Hepatocyte (in vitro differentiated cells): ENCODE data around the gene KRTAP9-3. TPM values are rescaled to one million over a fixed set of nuclear protein-coding genes. Genes with fewer than 3 reads are reported as not detected.
"Not testable (repeated sequence)": the region's sequence is repeated elsewhere in the genome, so short reads cannot be mapped to it uniquely, and the experiment has no call there.

Experiments used
- DNase-seq: peaks from one replicate; pipeline ENCODE4 v3.0.0-alpha.2; 2016; ENCODE audit warnings: low spot score
- H2AFZ ChIP-seq: fragments of 200-600 bp; sonication (generic); 2 replicates; pipeline ENCODE4 v1.6.0; 2016; ENCODE audit warnings: antibody characterized with exemption, mild to moderate bottlenecking
- H3K27ac ChIP-seq: fragments of 200-600 bp; sonication (generic); 2 replicates; pipeline ENCODE4 v1.5.1; 2016; ENCODE audit warnings: mild to moderate bottlenecking
- H3K27me3 ChIP-seq: fragments of 200-600 bp; sonication (generic); 2 replicates; pipeline ENCODE4 v1.6.1; 2016
- H3K36me3 ChIP-seq: fragments of 200-600 bp; sonication (generic); replicated peaks from 2 replicates; pipeline ENCODE4 v1.5.1; 2016; ENCODE audit warnings: low read depth; ENCODE audit not compliant: insufficient read depth
- H3K4me1 ChIP-seq: fragments of 200-600 bp; sonication (generic); 2 replicates; pipeline ENCODE4 v1.5.1; 2016; ENCODE audit warnings: mild to moderate bottlenecking, moderate library complexity; ENCODE audit not compliant: insufficient read depth
- H3K4me2 ChIP-seq: fragments of 200-600 bp; sonication (generic); 2 replicates; pipeline ENCODE4 v1.6.0; 2016
- H3K4me3 ChIP-seq: fragments of 200-600 bp; sonication (generic); 2 replicates; pipeline ENCODE4 v1.5.1; 2016; ENCODE audit warnings: mild to moderate bottlenecking
- H3K79me2 ChIP-seq: fragments of 200-600 bp; sonication (generic); 2 replicates; pipeline ENCODE4 v1.6.0; 2017; ENCODE audit warnings: mild to moderate bottlenecking
- H3K9me2 ChIP-seq: fragments of 200-600 bp; sonication (generic); replicated peaks from 2 replicates; pipeline ENCODE4 v1.6.0; 2017; ENCODE audit warnings: mild to moderate bottlenecking; ENCODE audit not compliant: insufficient read depth
- H3K9me3 ChIP-seq: fragments of 200-600 bp; sonication (generic); 2 replicates; pipeline ENCODE4 v1.5.1; 2016; ENCODE audit warnings: low read depth, mild to moderate bottlenecking
- H4K20me1 ChIP-seq: fragments of 200-600 bp; sonication (generic); 2 replicates; pipeline ENCODE4 v1.6.0; 2016; ENCODE audit warnings: mild to moderate bottlenecking; ENCODE audit not compliant: insufficient read depth, poor library complexity, severe bottlenecking
- EZH2 ChIP-seq: fragments of 200-600 bp; sonication (generic); IDR thresholded peaks from 2 replicates; pipeline ENCODE4 v1.6.1; 2016; ENCODE audit warnings: antibody characterized with exemption, mild to moderate bottlenecking, borderline replicate concordance
- EZH2phosphoT487 ChIP-seq: fragments of 200-600 bp; sonication (generic); IDR thresholded peaks from one replicate; pipeline ENCODE4 v1.6.1; 2018; ENCODE audit warnings: antibody characterized with exemption, mild to moderate bottlenecking, low read depth, moderate library complexity; ENCODE audit not compliant: unreplicated experiment, severe bottlenecking
- WGBS: methylation state at CpG from one replicate; pipeline ENCODE4 v1.1.6; 2016; ENCODE audit warnings: low lambda C conversion rate; ENCODE audit errors: missing lambda C conversion rate; 5-methylcytosine and 5-hydroxymethylcytosine counted together
- polyA plus RNA-seq: library from polyadenylated mRNA; unstranded; fragments of >200 nt; fragmentation: Nextera tagmentation; extraction: Ambion mirVana; gene quantifications from 2 replicates; pipeline ENCODE4 v1.2.1, GENCODE V29; 2016
- total RNA-seq: library from RNA; depleted of rRNA; stranded (reverse); fragments of >200 nt; gene quantifications from 2 replicates; pipeline ENCODE4 v1.2.3, GENCODE V29; 2014
- TF ChIP-seq, protein P1 (sequence below): fragments of 200-600 bp; sonication (generic); IDR thresholded peaks from 2 replicates; pipeline ENCODE4 v1.5.1; 2016; ENCODE audit warnings: antibody characterized with exemption, mild to moderate bottlenecking; ENCODE audit not compliant: poor library complexity

The KRTAP9-3 gene
- total and polyA plus RNA-seq, 2 experiments from 2014 or later: not detected

GRCh38 chr17:41251261-41251660 lies 19.0 kb downstream of the KRTAP9-3 start:
- Histone ChIP-seq H2AFZ (no peak overlapping the region), H3K27me3 (peaks cover 30% of the 10 kb centered on the region), H3K27ac (no peak overlapping the region), H3K4me2 (no peak overlapping the region), H3K9me3 (no peaks in the 10 kb centered on the region), H3K36me3 (no peaks in the 10 kb centered on the region), H3K9me2 (no peaks in the 10 kb centered on the region), H3K79me2 (no peaks in the 10 kb centered on the region), H3K4me1 (no peaks in the 10 kb centered on the region), H3K4me3 (no peak overlapping the region), H4K20me1 (no peaks in the 10 kb centered on the region)
- DNase-seq: no peak
- WGBS: 87% methylated on average over 1 of the region's 1 CpG
- TF ChIP-seq, protein P1, sequence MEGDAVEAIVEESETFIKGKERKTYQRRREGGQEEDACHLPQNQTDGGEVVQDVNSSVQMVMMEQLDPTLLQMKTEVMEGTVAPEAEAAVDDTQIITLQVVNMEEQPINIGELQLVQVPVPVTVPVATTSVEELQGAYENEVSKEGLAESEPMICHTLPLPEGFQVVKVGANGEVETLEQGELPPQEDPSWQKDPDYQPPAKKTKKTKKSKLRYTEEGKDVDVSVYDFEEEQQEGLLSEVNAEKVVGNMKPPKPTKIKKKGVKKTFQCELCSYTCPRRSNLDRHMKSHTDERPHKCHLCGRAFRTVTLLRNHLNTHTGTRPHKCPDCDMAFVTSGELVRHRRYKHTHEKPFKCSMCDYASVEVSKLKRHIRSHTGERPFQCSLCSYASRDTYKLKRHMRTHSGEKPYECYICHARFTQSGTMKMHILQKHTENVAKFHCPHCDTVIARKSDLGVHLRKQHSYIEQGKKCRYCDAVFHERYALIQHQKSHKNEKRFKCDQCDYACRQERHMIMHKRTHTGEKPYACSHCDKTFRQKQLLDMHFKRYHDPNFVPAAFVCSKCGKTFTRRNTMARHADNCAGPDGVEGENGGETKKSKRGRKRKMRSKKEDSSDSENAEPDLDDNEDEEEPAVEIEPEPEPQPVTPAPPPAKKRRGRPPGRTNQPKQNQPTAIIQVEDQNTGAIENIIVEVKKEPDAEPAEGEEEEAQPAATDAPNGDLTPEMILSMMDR: no peak
- TF ChIP-seq EZH2phosphoT487 (no peak), EZH2 (no peak)

DNA sequence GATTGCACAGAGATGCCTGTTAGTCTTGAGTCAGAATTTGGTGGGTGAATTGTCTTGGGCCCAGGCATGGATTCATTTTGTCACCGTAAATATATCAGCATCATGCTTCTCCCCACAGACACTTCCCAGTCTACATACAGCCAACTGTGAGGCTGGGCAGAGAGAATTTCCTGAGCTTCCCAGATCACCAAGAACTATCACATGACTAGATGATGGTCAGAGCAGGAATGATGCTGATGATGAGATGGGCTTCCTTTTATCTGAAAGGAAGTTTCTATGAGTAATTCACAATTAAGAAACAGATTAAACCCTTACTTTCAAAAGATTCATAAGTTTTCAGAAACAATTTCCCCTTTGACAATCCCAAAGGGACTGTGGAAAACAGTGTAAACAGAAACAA lies 22.6 kb downstream of the KRTAP9-3 start:
- TF ChIP-seq, protein P1: no peak
- no peak for TF ChIP-seq EZH2phosphoT487
- no peak for TF ChIP-seq EZH2
- H3K9me3 ChIP-seq: no peaks in the 10 kb centered on the region
- no peaks in the 10 kb centered on the region for H3K79me2 ChIP-seq
- no peak overlapping the region for H3K27ac ChIP-seq
- no peak overlapping the region for H3K4me2 ChIP-seq
- H3K9me2 ChIP-seq: no peaks in the 10 kb centered on the region
- no peak overlapping the region for H3K4me3 ChIP-seq
- H3K4me1 ChIP-seq: no peaks in the 10 kb centered on the region
- peak; percentile 0 for DNase-seq
- no peaks in the 10 kb centered on the region for H4K20me1 ChIP-seq
- 0% methylated on average over 1 of the region's 1 CpG for WGBS
- H2AFZ ChIP-seq: no peak overlapping the region
- no peaks in the 10 kb centered on the region for H3K36me3 ChIP-seq
- H3K27me3 ChIP-seq: peaks cover 37% of the 10 kb centered on the region

DNA sequence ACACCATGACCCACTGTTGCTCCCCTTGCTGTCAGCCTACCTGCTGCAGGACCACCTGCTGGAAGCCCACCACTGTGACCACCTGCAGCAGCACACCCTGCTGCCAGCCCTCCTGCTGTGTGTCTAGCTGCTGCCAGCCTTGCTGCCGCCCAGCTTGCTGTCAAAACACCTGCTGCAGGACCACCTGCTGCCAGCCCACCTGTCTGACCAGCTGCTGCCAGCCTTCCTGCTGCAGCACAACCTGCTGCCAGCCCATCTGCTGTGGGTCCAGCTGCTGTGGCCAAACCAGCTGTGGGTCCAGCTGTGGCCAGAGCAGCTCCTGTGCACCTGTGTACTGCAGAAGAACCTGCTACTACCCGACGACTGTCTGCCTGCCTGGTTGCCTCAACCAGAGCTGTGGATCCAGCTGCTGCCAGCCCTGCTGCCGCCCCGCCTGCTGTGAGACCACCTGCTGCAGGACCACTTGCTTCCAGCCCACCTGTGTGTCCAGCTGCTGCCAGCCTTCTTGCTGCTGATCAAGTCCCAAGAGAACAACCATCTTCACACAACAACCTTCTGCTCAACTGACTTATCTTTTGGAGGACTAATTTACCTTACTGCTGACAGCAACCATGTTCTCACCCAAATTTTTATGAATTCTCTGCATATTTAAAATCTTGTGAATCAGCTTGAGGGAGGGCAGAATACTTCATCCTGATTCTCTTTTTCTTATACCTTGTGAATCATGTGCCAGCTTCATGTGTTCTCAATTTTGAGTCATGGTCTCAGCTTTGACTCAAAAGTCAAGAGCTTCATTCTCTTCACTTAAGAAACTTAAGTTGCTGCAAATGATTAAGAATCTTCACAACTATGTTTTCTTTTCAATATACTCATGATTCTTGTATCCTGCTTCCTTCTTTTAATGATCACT lies 23.4 kb downstream of the KRTAP9-3 start, which contains the start of gene KRTAP9-9:
Gene KRTAP9-9 (plus strand): TSS at position 4 of the 910 bp plus-strand sequence.
- H3K9me2 ChIP-seq, H4K20me1 ChIP-seq, H3K79me2 ChIP-seq, H2AFZ ChIP-seq, H3K27ac ChIP-seq, H3K4me3 ChIP-seq, H3K4me1 ChIP-seq, H3K4me2 ChIP-seq, H3K9me3 ChIP-seq, H3K36me3 ChIP-seq: not testable (repeated sequence)
- H3K27me3 ChIP-seq: peaks cover 34% of the 10 kb centered on the region
- peak; percentile 0 for DNase-seq
- WGBS: 72% methylated on average over 5 of the region's 5 CpGs

GRCh38 chr17:41256291-41256685 lies 24.0 kb downstream of the KRTAP9-3 start:
- no peaks in the 10 kb centered on the region for H3K36me3 ChIP-seq
- H3K4me1 ChIP-seq: no peaks in the 10 kb centered on the region
- no peaks in the 10 kb centered on the region for H3K9me2 ChIP-seq
- DNase-seq: no peak
- WGBS: 89% methylated on average over 1 of the region's 1 CpG
- H3K27ac ChIP-seq: no peak overlapping the region
- H3K9me3 ChIP-seq: no peaks in the 10 kb centered on the region
- no peak overlapping the region for H3K4me3 ChIP-seq
- H2AFZ ChIP-seq: no peak overlapping the region
- TF ChIP-seq EZH2: no peak
- H3K4me2 ChIP-seq: no peak overlapping the region
- no peaks in the 10 kb centered on the region for H3K79me2 ChIP-seq
- H4K20me1 ChIP-seq: no peaks in the 10 kb centered on the region
- peaks cover 33% of the 10 kb centered on the region for H3K27me3 ChIP-seq
